H9 (cell line): Measurements from ENCODE around the gene HSD17B2. TPM values are rescaled to one million over a fixed set of nuclear protein-coding genes. Genes with fewer than 3 reads are reported as not detected.

Experiments used
- DNase-seq: peaks from one replicate; pipeline ENCODE4 v3.0.0-alpha.2; 2017
- H2AFZ ChIP-seq: one replicate; pipeline ENCODE4 v1.6.1; 2013; ENCODE audit warnings: mild to moderate bottlenecking, low read length, control low read depth, moderate library complexity
- H2AK5ac ChIP-seq: 2 replicates; pipeline ENCODE4 v1.6.1; 2013; ENCODE audit warnings: low read length, control low read depth, mixed read lengths; ENCODE audit not compliant: insufficient read length
- H2BK120ac ChIP-seq: one replicate; pipeline ENCODE4 v1.6.1; 2013; ENCODE audit warnings: low read depth, mild to moderate bottlenecking, low read length, control low read depth, inconsistent platforms; ENCODE audit not compliant: poor library complexity, severe bottlenecking
- H2BK12ac ChIP-seq: 2 replicates; pipeline ENCODE4 v1.6.1; 2013; ENCODE audit warnings: low read length, control low read depth, mixed read lengths, low read depth; ENCODE audit not compliant: insufficient read length
- H2BK15ac ChIP-seq: 2 replicates; pipeline ENCODE4 v1.6.1; 2013; ENCODE audit warnings: low read depth, low read length, control low read depth
- H2BK20ac ChIP-seq: one replicate; pipeline ENCODE4 v1.6.1; 2013; ENCODE audit warnings: low read depth, mild to moderate bottlenecking, low read length, control low read depth, inconsistent platforms; ENCODE audit not compliant: poor library complexity, severe bottlenecking
- H2BK5ac ChIP-seq: 2 replicates; pipeline ENCODE4 v1.6.1; 2013; ENCODE audit warnings: low read length, control low read depth, mixed read lengths; ENCODE audit not compliant: insufficient read length
- H3K14ac ChIP-seq: 2 replicates; pipeline ENCODE4 v1.6.1; 2013; ENCODE audit warnings: low read length, control low read depth; ENCODE audit not compliant: insufficient read depth
- H3K18ac ChIP-seq: 2 replicates; pipeline ENCODE4 v1.6.1; 2013; ENCODE audit warnings: low read depth, mild to moderate bottlenecking, mixed read lengths, low read length, control low read depth; ENCODE audit not compliant: insufficient read length
- H3K23ac ChIP-seq: 2 replicates; pipeline ENCODE4 v1.6.1; 2013; ENCODE audit warnings: low read length, control low read depth, mixed read lengths, low read depth; ENCODE audit not compliant: insufficient read length
- H3K23me2 ChIP-seq: 2 replicates; pipeline ENCODE4 v1.6.1; 2013; ENCODE audit warnings: low read depth, mild to moderate bottlenecking, mixed read lengths, low read length, control low read depth; ENCODE audit not compliant: insufficient read length, poor library complexity, severe bottlenecking
- H3K27ac ChIP-seq: 2 replicates; pipeline ENCODE4 v1.5.1; 2013; ENCODE audit warnings: low read length, control low read depth, mixed read lengths, low read depth; ENCODE audit not compliant: insufficient read length
- H3K27me3 ChIP-seq: 2 replicates; pipeline ENCODE4 v1.6.1; 2013; ENCODE audit warnings: low read length, control low read depth, inconsistent platforms; ENCODE audit not compliant: insufficient read depth
- H3K4ac ChIP-seq: 2 replicates; pipeline ENCODE4 v1.6.1; 2013; ENCODE audit warnings: low read depth, mild to moderate bottlenecking, control low read depth, inconsistent platforms, low read length, moderate library complexity
- H3K4me1 ChIP-seq: 2 replicates; pipeline ENCODE4 v1.6.1; 2013; ENCODE audit warnings: low read length, control low read depth, inconsistent platforms; ENCODE audit not compliant: insufficient read depth
- H3K4me2 ChIP-seq: 2 replicates; pipeline ENCODE4 v1.6.1; 2013; ENCODE audit warnings: low read length, control low read depth, mixed read lengths; ENCODE audit not compliant: insufficient read length, insufficient read depth
- H3K56ac ChIP-seq: 2 replicates; pipeline ENCODE4 v1.6.1; 2013; ENCODE audit warnings: low read depth, mild to moderate bottlenecking, mixed read lengths, low read length, control low read depth; ENCODE audit not compliant: insufficient read length
- H3K79me1 ChIP-seq: 2 replicates; pipeline ENCODE4 v1.6.1; 2013; ENCODE audit warnings: low read depth, mild to moderate bottlenecking, moderate library complexity, low read length, control low read depth, inconsistent platforms; ENCODE audit not compliant: insufficient read depth, poor library complexity, severe bottlenecking
- H3K79me2 ChIP-seq: 2 replicates; pipeline ENCODE4 v1.6.1; 2013; ENCODE audit warnings: low read length, control low read depth, inconsistent platforms; ENCODE audit not compliant: insufficient read depth
- H3K9ac ChIP-seq: 2 replicates; pipeline ENCODE4 v1.6.1; 2013; ENCODE audit warnings: low read length, control low read depth, mixed read lengths; ENCODE audit not compliant: insufficient read length; ENCODE audit errors: extremely low read depth
- H3K9me3 ChIP-seq: one replicate; pipeline ENCODE4 v1.6.1; 2013; ENCODE audit warnings: low read depth, low read length, inconsistent platforms; ENCODE audit not compliant: control insufficient read depth
- H3T11ph ChIP-seq: one replicate; pipeline ENCODE4 v1.6.1; 2013; ENCODE audit warnings: mild to moderate bottlenecking, low read length, control low read depth, inconsistent platforms
- H4K20me1 ChIP-seq: one replicate; pipeline ENCODE4 v1.6.1; 2013; ENCODE audit not compliant: control insufficient read depth, insufficient read length, insufficient read depth
- H4K5ac ChIP-seq: 2 replicates; pipeline ENCODE4 v1.6.1; 2013; ENCODE audit warnings: low read depth, mild to moderate bottlenecking, mixed read lengths, low read length, control low read depth; ENCODE audit not compliant: insufficient read length
- H4K8ac ChIP-seq: replicated peaks from 2 replicates; pipeline ENCODE4 v1.6.1; 2013; ENCODE audit warnings: low read length, control low read depth, mixed read lengths, low read depth; ENCODE audit not compliant: insufficient read length
- H4K91ac ChIP-seq: 2 replicates; pipeline ENCODE4 v1.6.1; 2013; ENCODE audit warnings: low read depth, mild to moderate bottlenecking, moderate library complexity, mixed read lengths, low read length, control low read depth; ENCODE audit not compliant: insufficient read length
- H3K27ac Mint-ChIP-seq, 3 experiments: 2 replicates in 2 of 3; 3 replicates in 1 of 3; pipeline ENCODE4 v1.8.0; 2020 to 2021; ENCODE audit warnings: mixed read lengths in 3 of 3, mild to moderate bottlenecking in 1 of 3, moderate library complexity in 1 of 3
- H3K27me3 Mint-ChIP-seq: 2 replicates; pipeline ENCODE4 v1.8.0; 2021; ENCODE audit warnings: low read depth, mild to moderate bottlenecking, moderate library complexity, mixed read lengths
- H3K36me3 Mint-ChIP-seq, 3 experiments: 2 replicates in 2 of 3; 3 replicates in 1 of 3; pipeline ENCODE4 v1.8.0; 2020 to 2021; ENCODE audit warnings: low read depth in 3 of 3, mixed read lengths in 3 of 3; ENCODE audit not compliant: insufficient read depth in 1 of 3
- H3K4me1 Mint-ChIP-seq, 2 experiments: 2 replicates each; pipeline ENCODE4 v1.8.0; 2020; ENCODE audit warnings: mixed read lengths in 2 of 2
- H3K4me3 Mint-ChIP-seq, 2 experiments: 2 replicates in 1 of 2; 3 replicates in 1 of 2; pipeline ENCODE4 v1.8.0; 2020 to 2021; ENCODE audit warnings: mild to moderate bottlenecking in 2 of 2, mixed read lengths in 2 of 2, moderate library complexity in 1 of 2
- H3K9me3 Mint-ChIP-seq, 2 experiments: 2 replicates in 1 of 2; 3 replicates in 1 of 2; pipeline ENCODE4 v1.8.0; 2020; ENCODE audit warnings: mild to moderate bottlenecking in 2 of 2, mixed read lengths in 2 of 2, moderate library complexity in 1 of 2
- WGBS: extraction: QIAGEN DNeasy Blood & Tissue Kit; methylation state at CpG from one replicate; pipeline ENCODE4 v1.1.7; 2013; ENCODE audit warnings: missing lambda C conversion rate, low lambda C conversion rate, mixed read lengths; ENCODE audit not compliant: insufficient read length; ENCODE audit errors: extremely low coverage; 5-methylcytosine and 5-hydroxymethylcytosine counted together
- total RNA-seq: library from RNA; stranded (reverse); gene quantifications from 2 replicates; pipeline ENCODE4 v1.2.1, GENCODE V29; 2021
- TF ChIP-seq, protein P1 (sequence below): fragments of 200-600 bp; sonication (generic); conservative IDR thresholded peaks from 3 replicates; pipeline ENCODE4 v1.8.0; 2021; ENCODE audit warnings: antibody characterized with exemption, mild to moderate bottlenecking

HSD17B2 gene
- total RNA-seq, 1 experiment from 2014 or later: not detected

GRCh38 chr16:82078125-82078524 lies 43.1 kb downstream of the HSD17B2 start:
- Histone ChIP-seq H3K14ac (no peak overlapping the region), H2BK15ac (no peak overlapping the region), H3K79me1 (no peaks in the 10 kb centered on the region), H3K79me2 (no peaks in the 10 kb centered on the region), H3K4me1 (no peaks in the 10 kb centered on the region), H4K91ac (no peak overlapping the region), H2AFZ (no peak overlapping the region), H3K27ac (no peak overlapping the region), H4K5ac (no peak overlapping the region), H4K20me1 (no peaks in the 10 kb centered on the region), H3T11ph (no peak overlapping the region), H2BK5ac (no peak overlapping the region), H3K4ac (no peak overlapping the region), H2BK120ac (no peak overlapping the region), H2BK12ac (no peak overlapping the region), H3K4me2 (no peak overlapping the region), H3K9ac (no peak overlapping the region), H3K23me2 (no peaks in the 10 kb centered on the region), H4K8ac (no peak overlapping the region), H3K56ac (no peak overlapping the region), H2BK20ac (no peak overlapping the region), H3K9me3 (no peaks in the 10 kb centered on the region), H3K27me3 (no peaks in the 10 kb centered on the region), H3K18ac (no peak overlapping the region), H2AK5ac (no peak overlapping the region), H3K23ac (no peak overlapping the region)
- TF ChIP-seq, protein P1, sequence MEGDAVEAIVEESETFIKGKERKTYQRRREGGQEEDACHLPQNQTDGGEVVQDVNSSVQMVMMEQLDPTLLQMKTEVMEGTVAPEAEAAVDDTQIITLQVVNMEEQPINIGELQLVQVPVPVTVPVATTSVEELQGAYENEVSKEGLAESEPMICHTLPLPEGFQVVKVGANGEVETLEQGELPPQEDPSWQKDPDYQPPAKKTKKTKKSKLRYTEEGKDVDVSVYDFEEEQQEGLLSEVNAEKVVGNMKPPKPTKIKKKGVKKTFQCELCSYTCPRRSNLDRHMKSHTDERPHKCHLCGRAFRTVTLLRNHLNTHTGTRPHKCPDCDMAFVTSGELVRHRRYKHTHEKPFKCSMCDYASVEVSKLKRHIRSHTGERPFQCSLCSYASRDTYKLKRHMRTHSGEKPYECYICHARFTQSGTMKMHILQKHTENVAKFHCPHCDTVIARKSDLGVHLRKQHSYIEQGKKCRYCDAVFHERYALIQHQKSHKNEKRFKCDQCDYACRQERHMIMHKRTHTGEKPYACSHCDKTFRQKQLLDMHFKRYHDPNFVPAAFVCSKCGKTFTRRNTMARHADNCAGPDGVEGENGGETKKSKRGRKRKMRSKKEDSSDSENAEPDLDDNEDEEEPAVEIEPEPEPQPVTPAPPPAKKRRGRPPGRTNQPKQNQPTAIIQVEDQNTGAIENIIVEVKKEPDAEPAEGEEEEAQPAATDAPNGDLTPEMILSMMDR: no peak
- no peak for DNase-seq
- H3K36me3 Mint-ChIP-seq: peaks cover 4 to 20% (median 8%) of the 10 kb centered on the region in 3 experiments
- H3K9me3 Mint-ChIP-seq: peaks cover 21 to 35% of the 10 kb centered on the region in 2 experiments
- no peaks in the 10 kb centered on the region for H3K4me1 Mint-ChIP-seq
- H3K4me3 Mint-ChIP-seq: no peak overlapping the region
- WGBS: no CpG with 5 or more reads among the region's 1 CpG
- H3K27me3 Mint-ChIP-seq: peaks cover 6% of the 10 kb centered on the region
- no peak overlapping the region for H3K27ac Mint-ChIP-seq
